B cell (primary cell): Measurements from ENCODE around the gene ACADS. TPM values are rescaled to one million over a fixed set of nuclear protein-coding genes. Genes with fewer than 3 reads are reported as not detected.

ENCODE experiments used
- ATAC-seq: fragments of 200-7000 bp; cut with Tn5 transposase; one replicate; pipeline ENCODE4 v1.10.0; 2021; ENCODE audit warnings: low read depth, mild to moderate bottlenecking, moderate number of reproducible peaks, moderate library complexity
- CTCF ChIA-PET: fragments of 350-600 bp; sonication (Branson Sonifier 250); formaldehyde crosslinking; loops from one replicate; lab custom pipeline; 2021; ENCODE audit warnings: antibody characterized with exemption, inconsistent platforms; lab: Charles Lee
- POLR2A ChIA-PET: fragments of 350-600 bp; sonication (Branson Sonifier 250); formaldehyde crosslinking; loops from one replicate; lab custom pipeline; 2021; ENCODE audit warnings: antibody characterized with exemption; lab: Charles Lee
- DNase-seq: peaks from one replicate; pipeline ENCODE4 v3.0.0; 2013
- H2AFZ ChIP-seq: 2 replicates; pipeline ENCODE4 v1.6.1; 2012; ENCODE audit warnings: mild to moderate bottlenecking, low read depth, low read length; ENCODE audit not compliant: insufficient read depth, poor library complexity, severe bottlenecking
- H3K27ac ChIP-seq, 2 donors: 1 replicate in 1 of 2; 2 replicates in 1 of 2; pipeline ENCODE4 v1.5.1; 2012 to 2013; ENCODE audit warnings: low read length in 2 of 2, mild to moderate bottlenecking in 2 of 2, moderate library complexity in 1 of 2
- H3K27me3 ChIP-seq, 4 experiments: fragments of 200-600 bp in 1 of 4; sonication (generic) in 1 of 4; replicated peaks in 1 of 4; 1 replicate in 2 of 4; 2 replicates in 2 of 4; pipeline versions ENCODE4 v1.6.1 to v1.7.0; 2013 to 2016; ENCODE audit warnings: low read length in 3 of 4, mild to moderate bottlenecking in 2 of 4, mixed read lengths in 1 of 4, moderate library complexity in 1 of 4; ENCODE audit not compliant: insufficient read depth in 4 of 4, control insufficient read depth in 3 of 4; ENCODE audit errors: control extremely low read depth in 1 of 4
- H3K36me3 ChIP-seq, 2 experiments: replicated peaks in 1 of 2; 1 replicate in 1 of 2; 2 replicates in 1 of 2; pipeline versions ENCODE4 v1.6.1 to v1.7.1; 2013; ENCODE audit warnings: low read length in 1 of 2; ENCODE audit not compliant: insufficient read depth in 2 of 2, control insufficient read depth in 1 of 2; ENCODE audit errors: control extremely low read depth in 1 of 2, extremely low read depth in 1 of 2
- H3K4me1 ChIP-seq, 2 donors: fragments of 200-600 bp in 1 of 2; sonication (generic) in 1 of 2; 1 replicate in 1 of 2; 2 replicates in 1 of 2; pipeline versions ENCODE4 v1.5.1 to v1.6.1; 2013 to 2017; ENCODE audit warnings: low read length in 2 of 2; ENCODE audit not compliant: control insufficient read depth in 2 of 2, insufficient read depth in 2 of 2
- H3K4me2 ChIP-seq: replicated peaks from 2 replicates; pipeline ENCODE3; 2012; ENCODE audit warnings: mild to moderate bottlenecking, low read depth, low read length; ENCODE audit not compliant: poor library complexity, severe bottlenecking
- H3K4me3 ChIP-seq, 5 experiments: fragments of 200-600 bp in 1 of 5; sonication (generic) in 1 of 5; 1 replicate in 3 of 5; 2 replicates in 2 of 5; pipeline versions ENCODE4 v1.5.1 to v1.7.0; 2011 to 2016; ENCODE audit warnings: low read length in 4 of 5, mild to moderate bottlenecking in 4 of 5, low read depth in 2 of 5, control low read depth in 1 of 5, moderate library complexity in 1 of 5; ENCODE audit not compliant: insufficient read depth in 1 of 5; ENCODE audit errors: control extremely low read depth in 1 of 5, extremely low read depth in 1 of 5
- H3K79me2 ChIP-seq: fragments of 200-600 bp; sonication (generic); one replicate; pipeline ENCODE4 v1.6.0; 2016; ENCODE audit warnings: low read length; ENCODE audit not compliant: control insufficient read depth, insufficient read depth
- H3K9ac ChIP-seq: fragments of 200-600 bp; sonication (generic); 2 replicates; pipeline ENCODE4 v1.6.1; 2017; ENCODE audit warnings: mild to moderate bottlenecking, low read length, moderate library complexity
- H3K9me3 ChIP-seq, 3 donors: one replicate each; pipeline versions ENCODE4 v1.6.1 to v1.7.1; 2013; ENCODE audit warnings: low read length in 2 of 3; ENCODE audit not compliant: control insufficient read depth in 2 of 3, insufficient read depth in 1 of 3; ENCODE audit errors: control extremely low read depth in 1 of 3
- H4K20me1 ChIP-seq: 2 replicates; pipeline ENCODE4 v1.6.0; 2012; ENCODE audit warnings: mild to moderate bottlenecking, low read length; ENCODE audit not compliant: insufficient read depth, control insufficient read depth, poor library complexity, severe bottlenecking
- H3K27ac Mint-ChIP-seq: one replicate; pipeline ENCODE4 v1.8.0; 2021; ENCODE audit warnings: mixed read lengths
- H3K27me3 Mint-ChIP-seq: one replicate; pipeline ENCODE4 v1.8.0; 2021; ENCODE audit warnings: mixed read lengths
- H3K4me1 Mint-ChIP-seq: one replicate; pipeline ENCODE4 v1.8.0; 2021; ENCODE audit warnings: mixed read lengths
- H3K4me3 Mint-ChIP-seq: one replicate; pipeline ENCODE4 v1.8.0; 2021; ENCODE audit warnings: mixed read lengths
- H3K9me3 Mint-ChIP-seq: one replicate; pipeline ENCODE4 v1.8.0; 2022; ENCODE audit warnings: mixed read lengths; ENCODE audit not compliant: insufficient read depth
- CTCF ChIP-seq: fragments of 200-600 bp; IDR thresholded peaks from one replicate; pipeline ENCODE4 v1.8.0; 2022; ENCODE audit warnings: antibody characterized with exemption, mild to moderate bottlenecking
- EZH2 ChIP-seq: IDR thresholded peaks from 2 replicates; pipeline ENCODE4 v1.6.1; 2012; ENCODE audit warnings: borderline replicate concordance, low read depth, mild to moderate bottlenecking, moderate library complexity, low read length; ENCODE audit not compliant: insufficient read depth, poor library complexity, severe bottlenecking
- WGBS: methylation state at CpG from one replicate; pipeline ENCODE4 v1.1.5; 2013; ENCODE audit warnings: missing lambda C conversion rate; ENCODE audit not compliant: insufficient coverage; 5-methylcytosine and 5-hydroxymethylcytosine counted together
- intact Hi-C: fragments of 100-400 bp; cut with micrococcal nuclease; formaldehyde crosslinking; loops from one replicate; pipeline ENCODE4 v1.10.0; 2022
- polyA plus RNA-seq: library from polyadenylated mRNA; depleted of rRNA; stranded (reverse); fragments of >200 nt; gene quantifications from 2 replicates; pipeline ENCODE4 v1.2.3, GENCODE V29; 2012
- total RNA-seq, 2 donors: library from RNA; stranded (reverse); fragments of 120-200 nt in 1 of 2; gene quantifications; 1 replicate in 1 of 2; 2 replicates in 1 of 2; pipeline versions ENCODE4 v1.2.3 to v1.2.4, GENCODE V29; 2013 to 2022

ACADS gene
- total and polyA plus RNA-seq, 2 donors (not counting 1 experiment from before 2014, with no cell fraction given): 6.8 to 10.0 TPM

DNA sequence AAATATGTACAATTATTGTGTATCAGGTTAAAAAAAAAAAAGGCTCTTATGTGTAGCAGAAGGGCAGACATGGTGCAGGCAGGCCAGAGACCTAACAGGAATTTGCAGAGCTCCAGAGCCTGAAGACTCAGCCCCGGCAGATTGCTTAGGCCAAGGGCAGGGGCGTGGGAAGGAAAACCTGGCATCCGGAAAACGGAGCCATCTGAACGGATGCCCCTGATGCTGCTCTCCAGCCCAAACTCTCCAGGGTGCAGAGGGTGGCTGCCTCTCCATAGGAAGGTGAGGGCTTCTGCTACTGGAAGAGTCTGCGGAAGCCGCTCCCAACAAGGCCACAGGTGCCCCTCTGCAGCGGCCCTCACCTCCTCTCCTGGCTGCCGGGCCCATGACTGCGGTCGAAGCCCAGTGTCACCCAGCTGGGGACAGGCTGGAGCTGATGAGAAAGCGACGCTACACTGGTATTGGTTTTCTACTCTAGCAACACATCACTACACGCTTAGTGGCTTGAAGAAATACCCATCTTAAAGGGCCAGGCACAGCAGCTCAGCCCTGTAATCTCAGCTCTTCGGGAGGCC is 19.4 kb downstream of the ACADS start:
- WGBS: 91% methylated on average over 14 of the region's 15 CpGs
- H3K27ac Mint-ChIP-seq: no peak overlapping the region
- ATAC-seq (no peak), DNase-seq (no peak)
- Histone ChIP-seq H4K20me1 (no peaks in the 10 kb centered on the region), H3K9ac (no peak overlapping the region), H3K4me3 (no peak overlapping the region), H3K79me2 (no peaks in the 10 kb centered on the region), H3K36me3 (no peaks in the 10 kb centered on the region), H3K4me2 (no peak overlapping the region), H3K27me3 (no peaks in the 10 kb centered on the region), H3K9me3 (no peaks in the 10 kb centered on the region), H2AFZ (no peak overlapping the region), H3K4me1 (no peaks in the 10 kb centered on the region), H3K27ac (no peak overlapping the region)
- CTCF ChIA-PET: interaction anchor here (1.1 kb wide), 1 partner anchor 202 kb away, joined by 3 read pairs; no protein-coding TSS in a partner anchor
- TF ChIP-seq EZH2 (no peak), CTCF (no peak)
- no peak overlapping the region for H3K4me3 Mint-ChIP-seq
- no peaks in the 10 kb centered on the region for H3K4me1 Mint-ChIP-seq
- H3K9me3 Mint-ChIP-seq: no peaks in the 10 kb centered on the region
- no peaks in the 10 kb centered on the region for H3K27me3 Mint-ChIP-seq
- POLR2A ChIA-PET: interaction anchor here (0.6 kb wide), 1 partner anchor 8 kb away, joined by 3 read pairs; no protein-coding TSS in a partner anchor
- intact Hi-C loops: no loop called here

GRCh38 chr12:120748242-120748641 is 22.6 kb downstream of the ACADS start:
- TF ChIP-seq CTCF (no peak), EZH2 (no peak)
- no peaks in the 10 kb centered on the region for H3K4me1 ChIP-seq
- H3K9ac ChIP-seq: no peak overlapping the region
- Mint-ChIP-seq H3K27ac (no peak overlapping the region), H3K9me3 (no peaks in the 10 kb centered on the region), H3K4me1 (no peaks in the 10 kb centered on the region), H3K4me3 (no peak overlapping the region), H3K27me3 (peaks cover 5% of the 10 kb centered on the region)
- H2AFZ ChIP-seq: no peak overlapping the region
- CTCF ChIA-PET: interaction anchor here (1.2 kb wide), 1 partner anchor 20 kb away, joined by 4 read pairs; no protein-coding TSS in a partner anchor
- intact Hi-C loops: no loop called here
- no peaks in the 10 kb centered on the region for H3K9me3 ChIP-seq
- no peak overlapping the region for H3K4me3 ChIP-seq
- 96% methylated on average over 6 of the region's 7 CpGs for WGBS
- DNase-seq (no peak), ATAC-seq (no peak)
- no peaks in the 10 kb centered on the region for H3K36me3 ChIP-seq
- peaks cover 0 to 2% (median 0%) of the 10 kb centered on the region in 4 experiments for H3K27me3 ChIP-seq
- H3K79me2 ChIP-seq: no peaks in the 10 kb centered on the region
- no peak overlapping the region for H3K4me2 ChIP-seq
- H4K20me1 ChIP-seq: no peaks in the 10 kb centered on the region
- POLR2A ChIA-PET: interaction anchor here (0.6 kb wide), 1 partner anchor 603 kb away, joined by 6 read pairs; no protein-coding TSS in a partner anchor
- H3K27ac ChIP-seq: no peak overlapping the region
